GM19395 (cell line): ENCODE data around the gene TBCB.
"Not testable (repeated sequence)": the region's sequence is repeated elsewhere in the genome, so short reads cannot be mapped to it uniquely, and the experiment has no call there.

Source experiments
- ATAC-seq: cut with Tn5 transposase; IDR thresholded peaks from one replicate; pipeline ENCODE4 v1.9.1; 2021; ENCODE audit warnings: mild to moderate bottlenecking, moderate library complexity; ENCODE audit not compliant: unreplicated experiment

The TBCB gene

DNA sequence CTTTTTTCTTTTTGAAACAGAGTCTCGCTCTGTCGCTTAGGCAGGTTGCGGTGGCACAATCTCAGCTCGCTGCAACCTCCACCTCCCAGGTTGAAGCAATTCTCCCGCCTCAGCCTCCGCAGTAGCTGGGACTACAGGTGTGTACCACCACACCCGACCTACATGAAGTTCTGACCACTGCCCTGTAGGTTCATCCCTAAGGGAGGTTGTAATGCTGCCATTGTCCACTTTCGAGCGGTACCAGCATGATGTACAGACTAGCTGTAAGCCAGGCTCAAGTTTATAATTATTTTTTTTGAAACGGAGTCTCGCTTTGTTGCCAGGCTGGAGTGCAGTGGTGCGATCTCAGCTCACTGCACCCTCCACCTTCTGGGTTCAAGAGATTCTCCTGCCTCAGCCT lies 48.5 kb downstream of the TBCB start:
- ATAC-seq = no peak

GRCh38 chr19:36169084-36169760 lies 54.0 kb downstream of the TBCB start:
- no peak for ATAC-seq

DNA sequence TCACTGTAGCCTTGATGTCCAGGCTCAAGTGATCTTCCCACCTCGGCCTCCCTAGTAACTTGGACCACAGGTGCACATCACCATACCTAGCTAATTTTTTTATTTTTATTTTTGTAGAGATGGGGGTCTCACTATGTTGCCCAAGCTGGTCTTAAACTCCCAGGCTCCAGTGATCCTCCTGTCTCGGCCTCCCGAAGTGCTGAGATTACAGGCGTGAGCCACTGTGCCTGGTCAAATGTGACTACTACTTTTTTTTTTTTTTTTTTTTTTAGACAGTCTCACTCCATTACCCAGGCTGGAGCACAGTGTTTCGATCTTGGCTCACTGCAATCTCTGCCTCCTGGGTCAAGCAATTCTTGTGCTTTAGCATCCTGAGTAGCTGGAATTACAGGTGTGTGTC lies 57.6 kb downstream of the TBCB start:
- ATAC-seq = no peak

- not testable (repeated sequence) for ATAC-seq
Observed at GRCh38 chr19:36173846-36174245, 58.6 kb downstream of the TBCB start.
